Adipose tissue (tissue), 3 donors: Measurements from ENCODE around the gene P2RY2. TPM values are rescaled to one million over a fixed set of nuclear protein-coding genes. Genes with fewer than 3 reads are reported as not detected.
"Not testable (repeated sequence)": the region's sequence is repeated elsewhere in the genome, so short reads cannot be mapped to it uniquely, and the experiment has no call there.

Experiments used
- H3K27ac ChIP-seq: one replicate; pipeline ENCODE4 v1.5.1; 2013; ENCODE audit warnings: low read depth, low read length
- WGBS, 3 donors: extraction: QIAGEN DNeasy Blood & Tissue Kit; methylation state at CpG; one replicate each; pipeline ENCODE4 v1.1.7; 2013; 5-methylcytosine and 5-hydroxymethylcytosine counted together
- polyA plus RNA-seq, 3 donors: library from polyadenylated mRNA; stranded (reverse); fragments of 200-250 nt; gene quantifications; one replicate each; pipeline ENCODE4 v1.2.3, GENCODE V29; 2013
- donor health status: healthy with polysubstance abuse.
- donor health status: Bipolar disorder and iron deficiency.
- donor health status: healthy.

P2RY2 gene
- polyA plus RNA-seq, 3 donors: 0.40 to 1.0 TPM; not detected in 1

GRCh38 chr11:73269459-73270015, 51.5 kb downstream of the P2RY2 start:
- H3K27ac ChIP-seq: no peak overlapping the region
- 70 to 84% (median 82%) methylated on average over 7 of the region's 7 CpGs for WGBS, 3 donors

- H3K27ac ChIP-seq: no peak overlapping the region
- 92 to 97% (median 95%) methylated on average over 7 of the region's 7 CpGs for WGBS, 3 donors
Observed at GRCh38 chr11:73270016-73270854, 52.2 kb downstream of the P2RY2 start.

DNA sequence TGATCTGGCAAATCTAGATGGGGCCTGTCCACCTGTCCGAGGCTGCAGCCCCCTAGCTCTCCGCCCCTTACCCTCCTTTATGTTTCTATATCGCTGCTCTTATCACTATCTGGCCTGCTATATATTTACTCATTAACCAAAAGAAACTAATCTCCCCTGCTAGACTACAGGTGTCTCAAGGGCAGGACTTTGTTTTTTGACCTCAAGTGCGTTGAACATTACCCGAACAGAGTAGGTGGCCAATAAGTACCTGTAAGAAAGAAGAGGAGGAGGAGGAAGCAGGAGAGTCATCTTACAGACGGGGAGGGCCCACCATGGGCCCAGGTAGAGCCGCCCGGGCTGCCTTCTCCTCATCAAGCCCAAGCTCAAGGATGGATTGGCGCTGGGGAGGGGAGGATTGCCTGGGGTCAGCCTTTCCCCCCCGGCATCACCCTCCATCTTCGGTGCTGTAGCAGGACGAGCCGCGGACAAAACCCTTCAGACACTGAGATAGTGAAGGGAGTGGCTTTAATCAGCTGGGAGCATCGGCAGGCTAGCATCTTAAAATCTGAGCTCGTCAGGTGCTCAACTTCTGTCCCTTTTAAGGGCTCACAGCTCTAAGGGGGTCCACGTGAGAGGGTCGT, 52.9 kb downstream of the P2RY2 start:
- WGBS, 3 donors: 76 to 87% (median 86%) methylated on average over 18 of the region's 18 CpGs
- H3K27ac ChIP-seq: no peak overlapping the region

DNA sequence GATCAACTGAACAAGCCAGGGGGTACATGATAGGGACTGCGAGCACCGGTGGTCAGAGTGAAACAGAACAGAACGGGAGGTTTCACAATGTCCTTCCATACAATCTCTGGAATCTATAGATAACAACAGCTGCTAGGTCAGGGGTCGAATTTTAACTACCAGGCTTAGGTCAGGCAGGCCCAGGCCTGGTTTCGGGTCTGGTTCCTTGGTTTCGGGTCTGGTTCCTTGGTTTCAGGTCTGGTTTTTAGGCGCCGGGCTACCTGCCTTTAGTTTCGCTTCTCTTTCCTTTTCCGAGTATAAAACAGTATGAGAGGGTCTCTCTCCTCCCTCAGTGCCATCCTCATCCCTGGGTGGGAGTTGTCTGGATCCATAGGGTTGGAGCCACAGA, 53.4 kb downstream of the P2RY2 start:
- not testable (repeated sequence) for H3K27ac ChIP-seq
- WGBS, 3 donors: 80 to 87% (median 83%) methylated on average over 10 of the region's 10 CpGs

DNA sequence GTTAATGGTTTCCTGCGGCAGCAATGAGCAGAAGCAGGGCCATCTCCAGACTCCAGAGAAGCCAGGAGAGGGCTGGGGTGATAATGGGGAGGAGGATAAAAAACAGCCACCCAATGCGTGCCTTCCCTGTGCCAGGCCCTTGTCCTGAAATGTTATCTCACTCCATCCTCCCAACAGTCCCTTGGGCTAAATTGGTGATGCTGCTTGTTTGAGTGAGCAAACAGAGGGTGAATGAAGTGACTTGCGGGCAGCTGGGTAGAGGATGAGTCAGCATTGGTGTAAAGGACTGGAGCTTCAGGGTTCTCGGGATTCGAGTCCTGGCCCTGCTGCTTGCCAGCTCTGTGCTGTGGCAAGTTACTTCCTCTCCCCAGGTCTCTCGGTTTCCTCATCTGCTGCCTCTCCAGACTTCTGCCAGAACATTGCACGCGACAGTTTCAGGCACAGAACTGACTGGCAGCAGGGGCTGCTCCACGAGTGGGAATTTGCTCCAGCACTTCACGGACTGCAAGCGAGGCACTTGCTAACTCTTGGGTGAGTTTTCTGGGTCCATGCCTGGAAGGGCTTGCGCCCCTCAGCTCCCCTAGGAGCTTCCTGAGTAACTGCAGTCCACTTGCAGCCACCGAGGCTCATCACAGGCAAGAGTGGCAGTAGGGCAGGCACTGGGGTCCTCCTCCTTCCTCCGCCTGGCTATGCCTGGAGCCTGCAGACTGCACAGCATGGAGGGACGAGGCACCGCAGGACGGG, 54.0 kb downstream of the P2RY2 start, which contains the start of gene P2RY6:
TSS of gene P2RY6 (plus strand) at position 403 of the 744 bp plus-strand sequence. CDS start 24,181 bp downstream, outside the sequence.
- no peak within 1 kb of the TSS for H3K27ac ChIP-seq
- 75 to 87% (median 77%) methylated on average over 16 to 17 of the region's 17 CpGs for WGBS, 3 donors

- WGBS, 3 donors: 90 to 99% (median 91%) methylated on average over 7 of the region's 7 CpGs
- no peak overlapping the region for H3K27ac ChIP-seq
Observed at GRCh38 chr11:73272680-73273038, 54.6 kb downstream of the P2RY2 start.

DNA sequence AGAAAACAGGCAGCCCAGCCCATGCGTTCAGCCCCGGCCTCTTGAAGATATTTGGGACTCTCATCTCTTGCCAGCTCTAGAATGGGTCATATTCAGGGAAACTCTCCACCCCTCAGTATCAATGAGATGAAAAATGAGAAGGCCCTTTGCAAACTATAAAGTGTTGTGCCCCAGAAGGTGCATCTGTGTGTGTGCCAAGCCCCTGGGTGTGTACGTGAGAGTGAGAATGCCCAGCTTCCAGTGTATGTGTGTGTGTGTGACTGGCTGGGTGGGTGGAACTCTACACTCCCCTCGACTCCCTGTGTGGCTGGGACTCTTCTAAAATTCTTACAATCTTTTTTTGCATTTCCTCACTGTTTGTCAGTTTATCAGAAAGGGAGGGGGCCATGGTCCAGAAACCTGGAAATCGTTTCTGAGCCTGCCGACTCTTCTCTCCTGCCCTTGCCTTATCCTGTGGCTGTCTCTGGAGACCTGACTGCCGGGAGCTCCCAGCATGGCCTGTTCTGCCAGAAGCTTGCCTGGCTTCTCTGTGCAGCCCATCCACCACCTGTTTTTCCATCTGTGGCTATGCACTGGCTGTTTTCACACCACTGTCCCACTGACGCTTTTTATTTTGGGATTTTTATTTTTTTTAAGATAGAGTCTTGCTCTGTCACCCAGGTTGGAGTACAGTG, 55.3 kb downstream of the P2RY2 start:
- no peak overlapping the region for H3K27ac ChIP-seq
- WGBS, 3 donors: 53 to 76% (median 55%) methylated on average over 8 of the region's 8 CpGs

DNA sequence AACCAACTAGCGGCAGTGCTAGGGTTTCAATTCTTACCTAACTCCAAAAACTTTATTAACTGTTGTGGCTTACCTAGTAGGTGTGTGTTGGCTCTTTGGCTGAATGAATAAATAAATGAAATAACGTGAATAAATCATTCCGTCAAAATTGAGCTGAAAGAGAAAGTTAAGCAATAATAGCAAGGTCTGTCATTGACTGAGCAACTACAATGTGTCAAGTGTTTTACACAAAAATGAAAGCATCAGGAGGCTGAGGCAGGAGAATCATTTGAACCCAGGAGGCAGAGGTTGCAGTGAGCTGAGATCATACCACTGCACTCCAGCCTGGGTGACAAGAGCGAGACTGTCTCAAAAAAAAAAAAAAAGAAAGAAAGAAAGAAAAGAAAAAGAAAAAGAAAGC, 56.1 kb downstream of the P2RY2 start:
- 82 to 95% (median 82%) methylated on average over 4 of the region's 4 CpGs for WGBS, 3 donors

GRCh38 chr11:73274722-73275380, 56.8 kb downstream of the P2RY2 start:
- H3K27ac ChIP-seq: no peak overlapping the region
- 67 to 89% (median 70%) methylated on average over 11 of the region's 11 CpGs for WGBS, 3 donors

More for the DNA sequence above, 56.1 kb downstream of the P2RY2 start:
- not testable (repeated sequence) for H3K27ac ChIP-seq

- H3K27ac ChIP-seq: no peak overlapping the region
- 98 to 100% (median 98%) methylated on average over 4 of the region's 4 CpGs for WGBS, 3 donors
Observed at GRCh38 chr11:73275381-73275750, 57.3 kb downstream of the P2RY2 start.

DNA sequence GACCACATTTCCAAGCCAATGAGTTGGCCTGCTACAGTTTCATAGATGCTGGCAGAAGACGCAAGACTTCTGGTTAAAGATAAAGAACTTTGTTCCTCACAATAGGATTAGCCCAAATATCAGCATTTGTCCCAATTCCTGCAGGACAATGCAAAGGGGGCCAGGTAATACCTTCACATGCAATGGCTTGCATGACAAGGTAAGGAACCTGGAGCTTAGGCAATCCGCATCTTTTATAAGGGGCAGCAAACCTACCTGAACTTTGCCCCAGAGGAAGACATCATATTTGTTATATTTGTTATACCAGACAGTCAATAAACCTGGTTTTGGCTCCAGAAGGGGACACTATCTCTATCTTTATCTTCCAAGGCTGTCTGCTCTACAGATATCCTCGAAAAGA, 59.4 kb downstream of the P2RY2 start:
- WGBS, 3 donors: 84 to 96% (median 88%) methylated on average over 3 of the region's 3 CpGs
- no peak overlapping the region for H3K27ac ChIP-seq

DNA sequence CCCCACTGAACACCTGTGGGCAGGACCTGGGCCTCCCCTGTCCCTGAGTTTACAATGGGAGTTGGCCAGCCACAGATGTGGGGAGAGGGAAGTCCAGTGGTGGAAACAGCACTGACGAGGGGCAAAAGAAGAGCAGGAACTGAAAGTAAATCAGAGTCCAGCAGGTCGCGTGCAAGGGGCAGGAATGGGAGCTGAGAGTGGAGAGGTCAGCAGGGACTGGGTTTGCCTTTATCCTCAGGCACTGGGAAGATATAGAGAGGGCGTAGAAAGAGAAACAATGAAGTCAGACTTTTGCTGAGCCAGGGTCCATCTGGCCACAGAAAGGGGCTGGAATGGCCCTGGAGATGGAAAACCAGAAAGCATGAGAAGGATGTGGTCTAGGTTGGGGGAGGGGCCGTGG, 62.5 kb downstream of the P2RY2 start:
- 63 to 75% (median 70%) methylated on average over 5 of the region's 5 CpGs for WGBS, 3 donors
- H3K27ac ChIP-seq: no peak overlapping the region

DNA sequence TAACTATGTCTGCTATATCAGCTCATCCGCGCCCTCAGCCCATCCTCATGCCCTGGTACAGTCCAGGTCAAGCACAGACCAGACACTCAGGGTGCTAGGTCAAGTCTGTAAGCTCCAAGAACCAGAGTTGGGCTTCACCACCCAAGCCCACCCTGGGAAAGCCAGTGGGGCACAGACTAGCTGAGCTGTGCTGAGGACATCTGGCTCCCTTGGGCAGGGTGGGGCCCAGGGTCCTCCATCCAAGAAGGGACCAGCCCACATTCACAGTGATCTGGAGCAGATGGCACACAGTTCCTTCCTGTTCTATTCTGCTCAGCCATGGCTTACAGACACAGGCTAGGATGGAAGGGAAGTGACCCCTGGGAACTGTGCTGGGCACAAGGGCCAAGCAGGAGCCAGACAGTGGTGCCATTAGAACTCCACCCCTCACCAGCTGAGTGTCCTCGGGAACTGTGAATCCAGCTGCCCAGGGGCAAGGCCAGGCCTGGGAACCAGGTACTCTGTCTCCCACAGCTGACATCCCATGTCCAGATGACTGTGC, 63.2 kb downstream of the P2RY2 start:
- WGBS, 3 donors: 89 to 91% (median 91%) methylated on average over 3 of the region's 3 CpGs
- H3K27ac ChIP-seq: no peak overlapping the region

DNA sequence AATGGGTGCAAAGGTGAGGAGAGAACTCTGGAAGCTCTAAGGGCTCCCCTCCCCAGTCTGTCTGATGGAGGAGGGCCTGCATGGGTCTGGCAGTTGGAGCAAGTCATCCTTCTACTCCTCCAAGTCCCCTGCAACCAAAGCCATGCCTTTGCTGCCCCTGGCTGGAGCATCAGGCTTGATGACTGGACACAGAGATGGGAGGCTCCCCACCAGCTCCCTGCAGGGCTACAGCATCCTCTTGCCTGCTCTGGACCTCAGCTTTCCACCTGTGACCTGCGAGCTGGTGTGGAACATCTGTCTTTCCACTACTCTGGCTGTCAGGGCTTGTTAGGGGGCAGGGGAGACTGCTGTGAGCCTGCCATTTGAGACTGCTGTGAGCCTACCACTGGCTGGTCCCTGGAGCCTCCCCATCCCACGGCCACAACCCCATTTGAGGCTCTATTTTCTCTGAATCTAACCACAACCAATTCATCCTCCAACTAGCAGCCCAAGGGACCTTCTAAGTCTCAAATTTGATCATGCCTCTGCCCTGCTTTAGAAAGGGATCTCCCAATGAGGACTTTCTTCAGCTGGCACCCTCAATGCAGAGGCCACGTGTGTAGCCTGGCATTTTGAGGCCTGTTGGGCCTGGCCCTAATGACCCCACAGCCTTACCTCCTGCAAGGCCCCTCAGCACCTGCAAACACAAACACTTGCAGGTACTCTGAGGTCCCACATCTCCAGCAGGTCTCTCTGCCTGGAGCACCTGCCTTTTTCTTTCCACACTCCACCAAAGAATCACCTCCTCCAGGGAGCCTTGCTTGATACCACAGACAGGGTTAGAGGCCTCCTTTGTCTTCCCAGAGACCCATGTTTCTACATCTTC, 63.9 kb downstream of the P2RY2 start:
- WGBS, 3 donors: 81 to 90% (median 86%) methylated on average over 3 of the region's 3 CpGs
- H3K27ac ChIP-seq: no peak overlapping the region

- H3K27ac ChIP-seq: no peak overlapping the region
- 72 to 77% (median 76%) methylated on average over 10 of the region's 10 CpGs for WGBS, 3 donors
Observed at GRCh38 chr11:73283276-73284000, 65.4 kb downstream of the P2RY2 start.

- WGBS, 3 donors: 79 to 94% (median 86%) methylated on average over 3 of the region's 3 CpGs
Observed at GRCh38 chr11:73284106-73284505, 66.0 kb downstream of the P2RY2 start.

More at GRCh38 chr11:73284106-73284505, 66.0 kb downstream of the P2RY2 start:
- H3K27ac ChIP-seq: no peak overlapping the region
